Activated effector memory CD4-positive, alpha-beta T cell treated with Interleukin-2 at 50 U/mL for 16 hours (primary cell): ENCODE data around the gene ARHGAP24.

Experiments
- DNase-seq: peaks from one replicate; pipeline ENCODE4 v3.0.0-alpha.2; 2020

Gene ARHGAP24

DNA sequence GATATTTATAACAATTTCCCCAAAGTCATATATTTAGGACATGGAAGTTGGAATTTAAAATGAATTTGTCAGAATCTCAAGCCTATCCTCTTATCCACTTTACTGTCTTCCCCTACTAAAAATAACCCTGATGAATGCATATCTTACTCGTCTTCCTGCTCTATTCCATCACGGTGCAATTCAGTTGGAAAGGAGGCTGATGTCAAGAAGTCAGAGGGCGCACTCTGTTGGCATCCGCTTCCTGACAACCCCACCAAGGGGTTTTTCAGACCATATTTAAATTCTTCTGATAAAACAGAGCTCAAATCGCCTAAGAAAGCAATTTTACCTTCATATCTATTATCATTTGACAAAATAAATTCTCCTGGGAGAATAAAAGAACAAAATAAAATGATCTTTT is 233.5 kb downstream of the ARHGAP24 start:
- no peak for DNase-seq

DNA sequence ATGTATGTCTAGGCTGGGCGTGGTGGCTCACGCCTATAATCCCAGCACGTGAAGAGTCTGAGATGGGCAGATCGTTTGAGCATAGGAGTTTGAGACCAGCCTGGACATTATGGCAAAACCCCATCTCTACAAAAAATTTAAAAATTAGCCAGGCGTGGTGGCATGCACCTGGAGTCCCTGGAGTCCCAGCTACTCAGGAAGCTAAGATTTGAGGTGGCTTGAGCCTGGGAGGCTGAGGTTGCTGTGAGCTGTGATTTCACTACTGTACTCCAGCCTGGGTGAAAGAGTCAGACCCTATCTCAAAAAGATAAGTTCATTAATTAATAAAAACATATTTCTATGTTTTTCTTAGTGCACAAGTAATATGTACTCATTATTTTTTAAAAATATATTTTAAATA is 238.1 kb downstream of the ARHGAP24 start:
- DNase-seq: no peak

- no peak for DNase-seq
Observed at GRCh38 chr4:85715991-85716737, 241.2 kb downstream of the ARHGAP24 start.

GRCh38 chr4:85717351-85717750 is 242.4 kb downstream of the ARHGAP24 start:
- no peak for DNase-seq

DNA sequence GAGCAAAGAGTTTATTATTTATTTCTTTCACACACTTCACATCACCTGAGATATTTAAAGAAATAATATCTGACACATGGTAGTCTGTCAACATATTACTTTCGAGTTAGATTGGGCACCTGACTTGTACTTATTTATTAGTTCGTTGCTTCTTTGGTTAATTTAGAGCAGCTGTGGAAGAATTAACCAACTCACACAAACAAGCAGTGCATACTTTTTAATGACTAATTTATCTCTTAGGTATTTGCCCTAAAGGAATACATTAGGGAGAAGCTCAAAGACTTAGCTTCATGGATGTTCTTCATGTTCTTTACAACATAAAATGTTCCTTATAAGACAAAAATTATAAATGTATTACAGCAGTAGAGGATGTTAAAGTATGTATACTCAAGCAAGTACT is 242.9 kb downstream of the ARHGAP24 start:
- no peak for DNase-seq

- DNase-seq: no peak
Observed at GRCh38 chr4:85720735-85721134, 245.8 kb downstream of the ARHGAP24 start.

DNA sequence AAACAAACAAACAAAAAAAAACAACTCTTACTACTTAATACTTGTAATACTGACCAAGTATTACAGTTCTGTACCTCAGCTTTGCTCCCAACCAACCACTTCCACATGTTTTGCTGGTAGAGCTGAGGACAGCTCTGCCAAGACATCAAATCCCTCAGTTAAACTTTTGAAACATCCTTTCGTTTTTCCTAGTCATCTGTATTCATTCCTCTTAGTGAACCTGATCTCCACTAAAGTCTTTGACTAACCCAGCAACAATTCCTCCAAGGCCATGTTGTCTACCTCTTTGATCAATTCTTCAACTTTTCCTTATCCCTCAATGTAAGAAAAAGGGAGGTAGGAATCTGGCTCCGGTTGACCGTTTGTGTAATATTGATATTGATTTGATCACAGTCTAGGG is 247.5 kb downstream of the ARHGAP24 start:
- DNase-seq: no peak

GRCh38 chr4:85722807-85723206 is 247.9 kb downstream of the ARHGAP24 start:
- DNase-seq: no peak

- DNase-seq: no peak
Observed at GRCh38 chr4:85724791-85725563, 250.0 kb downstream of the ARHGAP24 start.

- DNase-seq: no peak
Observed at GRCh38 chr4:85725721-85726170, 250.8 kb downstream of the ARHGAP24 start.

GRCh38 chr4:85726555-85726954 is 251.6 kb downstream of the ARHGAP24 start:
- no peak for DNase-seq

- DNase-seq: no peak
Observed at GRCh38 chr4:85728464-85728863, 253.5 kb downstream of the ARHGAP24 start.

- no peak for DNase-seq
Observed at GRCh38 chr4:85732124-85732523, 257.2 kb downstream of the ARHGAP24 start.

- no peak for DNase-seq
Observed at GRCh38 chr4:85733798-85734197, 258.8 kb downstream of the ARHGAP24 start.

- DNase-seq: no peak
Observed at GRCh38 chr4:85734424-85734831, 259.5 kb downstream of the ARHGAP24 start.

DNA sequence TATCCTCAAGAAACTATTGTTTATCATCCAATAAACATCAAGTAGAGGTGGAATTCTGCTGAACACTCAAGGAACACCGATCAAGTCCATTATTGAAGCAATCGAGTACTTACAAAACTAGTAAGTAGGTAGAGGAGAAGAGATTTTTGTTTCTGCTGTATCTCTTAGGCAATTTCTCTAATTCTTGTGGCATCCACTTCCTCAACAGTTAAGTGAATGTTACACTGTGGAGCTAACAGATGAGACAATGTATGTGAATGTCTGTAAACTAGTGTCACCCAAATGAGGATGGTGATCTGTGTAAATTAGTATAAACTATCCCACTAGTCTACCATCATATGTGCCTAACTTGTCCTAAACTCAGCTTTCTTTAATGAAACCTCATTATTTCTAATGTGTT is 261.6 kb downstream of the ARHGAP24 start:
- DNase-seq: no peak

- DNase-seq: no peak
Observed at GRCh38 chr4:85737254-85737653, 262.3 kb downstream of the ARHGAP24 start.

DNA sequence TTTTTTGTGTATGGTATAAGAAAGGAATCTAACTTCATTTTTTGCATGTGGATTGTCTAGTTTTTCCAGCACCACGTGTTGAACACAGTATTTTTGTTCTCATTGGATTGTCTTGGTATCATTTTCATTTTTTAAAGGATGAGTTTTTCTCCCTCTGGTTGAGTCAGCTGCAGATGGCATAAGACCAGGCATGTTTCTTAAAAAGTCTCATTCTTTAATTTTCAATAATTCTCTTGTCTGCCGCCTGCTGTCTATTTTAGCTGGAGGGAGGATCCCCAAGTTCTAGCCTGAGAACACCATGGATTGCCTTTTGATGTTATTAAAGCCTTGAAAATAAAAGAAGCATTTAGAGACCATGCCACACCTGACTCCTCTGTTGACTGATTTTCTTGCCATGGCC is 263.8 kb downstream of the ARHGAP24 start:
- no peak for DNase-seq

GRCh38 chr4:85740431-85740861 is 265.5 kb downstream of the ARHGAP24 start:
- DNase-seq: no peak

DNA sequence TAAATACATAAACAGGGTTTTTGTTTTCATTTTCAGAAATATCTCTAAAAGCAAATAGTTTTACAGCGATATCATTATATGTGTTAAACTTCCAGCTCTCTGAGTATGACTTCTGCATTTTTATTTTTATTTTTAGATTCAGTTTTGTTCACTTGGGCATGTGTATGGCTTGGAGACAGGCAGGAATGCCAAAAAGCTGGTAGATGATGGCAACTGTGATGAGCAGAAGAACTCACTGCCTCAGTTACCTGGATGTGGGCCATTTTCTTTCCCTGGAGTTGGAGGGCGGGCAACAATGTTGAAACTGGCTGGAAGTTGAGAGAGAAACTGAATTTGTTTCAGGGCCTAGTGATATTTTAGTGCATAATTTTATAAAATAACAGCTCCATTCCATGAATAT is 266.4 kb downstream of the ARHGAP24 start:
- DNase-seq: no peak

- DNase-seq: no peak
Observed at GRCh38 chr4:85741921-85742591, 267.1 kb downstream of the ARHGAP24 start.

DNA sequence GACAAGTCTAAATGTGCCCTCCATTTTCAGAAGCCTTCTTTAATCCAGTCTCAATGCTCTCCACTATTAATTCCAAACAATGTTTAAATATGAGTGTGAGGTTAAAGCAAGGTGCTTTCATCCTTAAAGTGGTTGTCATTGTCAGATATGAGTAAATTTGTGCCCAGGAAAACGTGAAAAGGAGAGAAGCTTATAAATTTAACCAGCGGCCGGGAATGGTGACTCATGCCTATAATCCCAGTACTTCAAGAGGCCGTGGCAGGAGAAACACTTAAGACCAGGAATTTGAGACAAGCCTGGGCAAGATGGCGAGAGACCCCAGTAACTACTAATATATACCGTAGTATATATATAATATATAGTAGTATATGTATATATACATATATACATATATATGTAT is 270.0 kb downstream of the ARHGAP24 start:
- no peak for DNase-seq

DNA sequence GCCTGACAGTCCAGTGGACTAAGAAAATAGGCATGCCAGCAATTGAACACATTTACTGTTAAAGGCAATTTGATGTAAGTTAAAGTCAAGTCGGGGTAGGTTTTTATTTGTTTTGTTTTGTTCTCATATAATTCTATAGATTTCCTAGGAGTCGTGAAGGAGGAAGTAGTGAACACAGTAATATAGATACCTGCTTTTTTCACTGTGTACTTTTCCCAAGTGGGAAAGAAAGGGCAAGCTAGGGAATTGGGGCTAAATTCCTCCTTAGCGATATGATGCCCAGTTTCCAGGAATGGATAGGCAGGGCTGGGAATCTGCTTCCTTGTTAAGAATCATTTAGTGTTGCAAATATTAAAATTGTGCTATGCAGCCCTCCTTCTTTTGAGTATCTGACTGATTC is 271.0 kb downstream of the ARHGAP24 start:
- DNase-seq: no peak
